DND-41 (cell line): Measurements from ENCODE around the gene PRKG2.

Source experiments
- CTCF ChIP-seq: IDR thresholded peaks from 2 replicates; pipeline ENCODE4 v1.5.1; 2012; ENCODE audit warnings: borderline replicate concordance, low read length, moderate library complexity, mild to moderate bottlenecking; ENCODE audit not compliant: poor library complexity, severe bottlenecking; ENCODE audit errors: extremely low read depth
- EZH2 ChIP-seq: IDR thresholded peaks from 3 replicates; pipeline ENCODE4 v1.6.1; 2012; ENCODE audit warnings: borderline replicate concordance, low read depth, mild to moderate bottlenecking, moderate library complexity, low read length, inconsistent platforms; ENCODE audit not compliant: severe bottlenecking

- TF ChIP-seq CTCF: no peak
- no peak for TF ChIP-seq EZH2
Measured at GRCh38 chr4:81245218-81246009, 30.4 kb upstream of the PRKG2 start.
